ENCODE results near the gene CACNA2D4. TPM values are rescaled to one million over a fixed set of nuclear protein-coding genes. Genes with fewer than 3 reads are reported as not detected.

Gene CACNA2D4
- polyA plus RNA-seq, 3 donors, result 1.8 to 2.4 (median 2.3) TPM

- no peak for DNase-seq (ENCODE audit: low read depth in 3 of 3, low spot score in 2 of 3)
These were observed 42.8 kb downstream of the CACNA2D4 start for GRCh38 chr12:1875608-1876007.

GRCh38 chr12:1873531-1874510 lies 44.6 kb downstream of the CACNA2D4 start:
- no peak for DNase-seq (ENCODE audit: low read depth in 3 of 3, low spot score in 2 of 3)

GRCh38 chr12:1872448-1872847 lies 46.0 kb downstream of the CACNA2D4 start:
- DNase-seq (ENCODE audit: low read depth in 3 of 3, low spot score in 2 of 3), result no peak

GRCh38 chr12:1872001-1872400 lies 46.5 kb downstream of the CACNA2D4 start:
- DNase-seq (ENCODE audit: low read depth in 3 of 3, low spot score in 2 of 3), result no peak

GRCh38 chr12:1870998-1871917 lies 47.2 kb downstream of the CACNA2D4 start:
- no peak for DNase-seq (ENCODE audit: low read depth in 3 of 3, low spot score in 2 of 3)

GRCh38 chr12:1870086-1870485 lies 48.4 kb downstream of the CACNA2D4 start:
- no peak for DNase-seq (ENCODE audit: low read depth in 3 of 3, low spot score in 2 of 3)

GRCh38 chr12:1869145-1869544 lies 49.3 kb downstream of the CACNA2D4 start:
- no peak for DNase-seq (ENCODE audit: low read depth in 3 of 3, low spot score in 2 of 3)

- no peak for DNase-seq (ENCODE audit: low read depth in 3 of 3, low spot score in 2 of 3)
These were observed 53.1 kb downstream of the CACNA2D4 start for GRCh38 chr12:1865284-1865866.

- no peak for DNase-seq (ENCODE audit: low read depth in 3 of 3, low spot score in 2 of 3)
These were observed 53.6 kb downstream of the CACNA2D4 start for GRCh38 chr12:1864867-1865266.

- DNase-seq (ENCODE audit: low read depth in 3 of 3, low spot score in 2 of 3), result no peak
These were observed 54.0 kb downstream of the CACNA2D4 start for GRCh38 chr12:1864456-1864855.

- DNase-seq (ENCODE audit: low read depth in 3 of 3, low spot score in 2 of 3), result no peak
These were observed 54.6 kb downstream of the CACNA2D4 start for GRCh38 chr12:1863823-1864222.

GRCh38 chr12:1862973-1863372 lies 55.5 kb downstream of the CACNA2D4 start:
- DNase-seq (ENCODE audit: low read depth in 3 of 3, low spot score in 2 of 3), result no peak

GRCh38 chr12:1859643-1860042 lies 58.8 kb downstream of the CACNA2D4 start:
- DNase-seq (ENCODE audit: low read depth in 3 of 3, low spot score in 2 of 3), result no peak

GRCh38 chr12:1858456-1858855 lies 60.0 kb downstream of the CACNA2D4 start:
- DNase-seq (ENCODE audit: low read depth in 3 of 3, low spot score in 2 of 3), result no peak

GRCh38 chr12:1857821-1858220 lies 60.6 kb downstream of the CACNA2D4 start:
- no peak for DNase-seq (ENCODE audit: low read depth in 3 of 3, low spot score in 2 of 3)

GRCh38 chr12:1857086-1857485 lies 61.4 kb downstream of the CACNA2D4 start:
- DNase-seq (ENCODE audit: low read depth in 3 of 3, low spot score in 2 of 3), result no peak

- no peak for DNase-seq (ENCODE audit: low read depth in 3 of 3, low spot score in 2 of 3)
These were observed 63.2 kb downstream of the CACNA2D4 start for GRCh38 chr12:1855241-1855640.

- DNase-seq (ENCODE audit: low read depth in 3 of 3, low spot score in 2 of 3), result no peak
These were observed 64.7 kb downstream of the CACNA2D4 start for GRCh38 chr12:1853716-1854115.

GRCh38 chr12:1852076-1852475 lies 66.4 kb downstream of the CACNA2D4 start:
- DNase-seq (ENCODE audit: low read depth in 3 of 3, low spot score in 2 of 3), result no peak

- no peak for DNase-seq (ENCODE audit: low read depth in 3 of 3, low spot score in 2 of 3)
These were observed 67.2 kb downstream of the CACNA2D4 start for GRCh38 chr12:1851151-1851701.

- DNase-seq (ENCODE audit: low read depth in 3 of 3, low spot score in 2 of 3), result no peak
These were observed 69.7 kb downstream of the CACNA2D4 start for GRCh38 chr12:1848745-1849144.
